Esophagus muscularis mucosa (tissue), 4 donors: ENCODE measurements around the gene CABP4. TPM values are rescaled to one million over a fixed set of nuclear protein-coding genes. Genes with fewer than 3 reads are reported as not detected.

Experiments used
- DNase-seq: peaks from one replicate; pipeline ENCODE4 v3.0.0-alpha.2; 2017; ENCODE audit errors: extremely low spot score
- H3K27ac ChIP-seq, 4 donors: fragments of 200-600 bp; sonication (generic); replicated peaks in 1 of 4; 1 replicate in 3 of 4; 2 replicates in 1 of 4; pipeline ENCODE4 v1.5.1; 2016 to 2019; ENCODE audit warnings: mild to moderate bottlenecking in 1 of 4
- H3K27me3 ChIP-seq, 4 donors: fragments of 200-600 bp; sonication (generic); one replicate each; pipeline versions ENCODE4 v1.5.1 to v1.6.0; 2016 to 2019
- H3K36me3 ChIP-seq, 4 donors: fragments of 200-600 bp; sonication (generic); one replicate each; pipeline ENCODE4 v1.5.1; 2016 to 2019
- H3K4me1 ChIP-seq, 4 donors: fragments of 200-600 bp; sonication (generic); one replicate each; pipeline ENCODE4 v1.5.1; 2016 to 2019
- H3K4me3 ChIP-seq, 4 donors: fragments of 200-600 bp; sonication (generic); 1 replicate in 2 of 4; 2 replicates in 2 of 4; pipeline ENCODE4 v1.5.1; 2016 to 2019; ENCODE audit warnings: mild to moderate bottlenecking in 4 of 4, moderate library complexity in 1 of 4
- H3K9me3 ChIP-seq, 4 donors: fragments of 200-600 bp; sonication (generic); 1 replicate in 3 of 4; 2 replicates in 1 of 4; pipeline ENCODE4 v1.5.1; 2016 to 2019
- EP300 ChIP-seq: sonication (generic); formaldehyde crosslinking; IDR thresholded peaks from one replicate; pipeline ENCODE4 v1.6.1; 2017; ENCODE audit warnings: antibody characterized with exemption
- POLR2A ChIP-seq: fragments of 450-650 bp; IDR thresholded peaks from one replicate; pipeline ENCODE4 v1.6.1; 2017; ENCODE audit warnings: antibody characterized with exemption, moderate library complexity, mild to moderate bottlenecking, low read depth
- POLR2AphosphoS5 ChIP-seq, 2 donors: sonication (generic); formaldehyde crosslinking; IDR thresholded peaks; one replicate each; pipeline ENCODE4 v1.6.1; 2017; ENCODE audit warnings: antibody characterized with exemption in 2 of 2
- WGBS: methylation state at CpG from one replicate; pipeline ENCODE4 v1.1.5; 2018; 5-methylcytosine and 5-hydroxymethylcytosine counted together
- intact Hi-C: fragments of 100-400 bp; cut with DNase I; formaldehyde crosslinking; loops from one replicate; pipeline ENCODE4 v1.15.1; 2023
- total RNA-seq, 4 donors: library from RNA; depleted of rRNA; stranded (reverse); fragments of >200 nt; gene quantifications; one replicate each; pipeline versions ENCODE4 v1.1.0 to v1.2.1, GENCODE V29; 2016
- TF ChIP-seq, protein P1 (sequence below), 3 experiments: fragments of 200-600 bp in 2 of 3; fragments of 450-650 bp in 1 of 3; sonication (generic) in 2 of 3; IDR thresholded peaks; one replicate each; pipeline ENCODE4 v1.5.1; 2017 to 2019; ENCODE audit warnings: antibody characterized with exemption in 3 of 3, mild to moderate bottlenecking in 2 of 3, moderate library complexity in 1 of 3

Gene CABP4
- total RNA-seq, 4 donors from 2014 or later = 0.50 to 2.9 (median 1.5) TPM

DNA sequence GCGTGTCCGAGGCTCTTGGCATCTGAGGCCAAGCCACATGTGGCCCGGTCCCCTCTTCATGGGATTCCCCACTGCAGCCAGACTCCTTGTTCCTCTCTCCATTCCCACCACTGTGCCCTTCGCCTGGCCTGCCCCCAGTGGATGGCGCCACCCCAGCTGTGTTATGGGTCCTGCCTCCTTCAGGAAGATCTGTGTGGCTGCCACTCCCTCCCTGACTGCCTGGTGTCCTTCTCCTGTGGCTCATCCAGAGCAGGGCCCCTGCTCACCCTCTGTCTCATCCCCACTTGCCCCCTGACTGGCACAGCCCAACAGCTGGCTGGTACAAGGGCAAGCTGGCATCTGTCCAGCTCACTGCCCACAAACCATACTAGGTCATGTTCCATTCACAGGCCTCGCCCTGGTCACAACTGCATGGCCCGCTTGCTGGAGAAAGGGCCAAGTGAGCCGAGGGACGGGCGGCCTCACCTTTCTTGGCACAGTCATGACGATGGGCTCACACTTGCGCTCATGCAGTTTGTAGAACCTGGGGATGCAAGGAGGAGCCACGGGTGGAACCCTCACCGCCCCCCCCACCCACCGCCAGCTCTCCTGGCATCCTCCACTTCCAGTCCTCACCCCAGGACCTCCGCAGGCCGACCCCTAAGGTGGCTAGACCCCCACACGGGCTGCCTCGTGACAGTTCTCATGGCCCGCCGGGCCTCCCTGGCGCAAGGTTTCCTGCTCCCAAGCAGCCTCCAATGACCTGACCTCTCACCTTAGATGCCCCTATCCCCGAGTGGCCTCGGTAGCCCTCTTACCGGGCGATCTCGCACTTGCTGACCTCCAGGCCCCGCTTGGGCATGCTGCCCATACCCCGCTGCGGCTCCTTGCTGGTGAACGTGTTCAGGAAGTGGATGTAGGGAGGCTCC is 15.6 kb upstream of the CABP4 start:
- Histone ChIP-seq H3K27ac (peak overlapping the region; percentile 45 to 61 (median 58)), H3K4me1 (peaks cover 24 to 78% (median 59%) of the 10 kb centered on the region in 4 donors)
- 49% methylated on average over 9 of the region's 31 CpGs for WGBS

DNA sequence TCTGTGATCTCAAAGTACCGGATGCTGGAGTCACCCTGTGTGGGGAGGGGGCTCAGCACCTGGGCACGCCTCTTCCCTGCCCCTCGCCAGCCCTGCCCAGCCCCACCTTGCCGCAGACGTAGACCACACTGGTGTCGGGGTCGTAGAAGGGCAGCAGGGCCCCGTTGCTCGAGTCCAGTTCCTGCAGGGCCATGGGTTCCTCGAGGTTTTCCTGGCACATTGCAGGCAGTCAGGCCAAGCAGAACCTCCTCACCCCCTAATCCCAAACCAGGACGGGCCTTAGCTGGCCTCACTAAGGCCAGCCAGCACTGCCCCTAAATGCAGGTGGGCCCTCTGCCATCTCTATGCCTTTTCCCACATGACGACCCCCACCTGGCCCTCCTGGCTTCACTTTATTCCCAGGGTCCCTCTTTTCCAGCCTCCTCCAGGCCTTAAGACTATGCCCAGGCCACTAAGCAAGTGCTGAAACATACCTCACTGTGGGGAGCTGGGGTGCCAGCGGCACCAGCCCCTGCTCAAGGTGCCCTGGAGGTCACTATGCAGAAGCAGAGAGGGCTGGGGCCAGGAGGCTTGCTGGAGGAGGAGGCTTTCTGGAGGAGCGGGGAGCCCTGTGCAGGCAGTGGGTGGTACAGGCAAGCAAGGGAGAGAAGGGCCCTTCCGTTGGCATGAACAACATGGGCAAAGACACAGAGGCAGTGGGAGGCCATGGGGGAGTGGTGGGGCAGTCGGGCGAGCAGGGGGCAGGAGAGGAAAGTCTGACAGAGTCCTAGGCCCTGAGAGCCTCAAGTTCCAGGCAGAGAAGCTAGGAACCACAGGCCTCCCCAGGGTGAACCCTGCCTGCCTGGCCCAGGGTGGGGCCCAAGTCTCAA is 14.7 kb upstream of the CABP4 start:
- no peak for DNase-seq

More for the DNA sequence above, 15.6 kb upstream of the CABP4 start:
- Histone ChIP-seq H3K9me3 (no peaks in the 10 kb centered on the region), H3K27me3 (no peaks in the 10 kb centered on the region), H3K36me3 (peaks cover 16 to 69% (median 60%) of the 10 kb centered on the region in 4 donors), H3K4me3 (no peak overlapping the region)
- no peak for DNase-seq
- intact Hi-C loops = no loop called here
- no peak for TF ChIP-seq EP300
- no peak for TF ChIP-seq POLR2AphosphoS5 (IDR thresholded peaks at IDR 0.05)
- TF ChIP-seq, protein P1, sequence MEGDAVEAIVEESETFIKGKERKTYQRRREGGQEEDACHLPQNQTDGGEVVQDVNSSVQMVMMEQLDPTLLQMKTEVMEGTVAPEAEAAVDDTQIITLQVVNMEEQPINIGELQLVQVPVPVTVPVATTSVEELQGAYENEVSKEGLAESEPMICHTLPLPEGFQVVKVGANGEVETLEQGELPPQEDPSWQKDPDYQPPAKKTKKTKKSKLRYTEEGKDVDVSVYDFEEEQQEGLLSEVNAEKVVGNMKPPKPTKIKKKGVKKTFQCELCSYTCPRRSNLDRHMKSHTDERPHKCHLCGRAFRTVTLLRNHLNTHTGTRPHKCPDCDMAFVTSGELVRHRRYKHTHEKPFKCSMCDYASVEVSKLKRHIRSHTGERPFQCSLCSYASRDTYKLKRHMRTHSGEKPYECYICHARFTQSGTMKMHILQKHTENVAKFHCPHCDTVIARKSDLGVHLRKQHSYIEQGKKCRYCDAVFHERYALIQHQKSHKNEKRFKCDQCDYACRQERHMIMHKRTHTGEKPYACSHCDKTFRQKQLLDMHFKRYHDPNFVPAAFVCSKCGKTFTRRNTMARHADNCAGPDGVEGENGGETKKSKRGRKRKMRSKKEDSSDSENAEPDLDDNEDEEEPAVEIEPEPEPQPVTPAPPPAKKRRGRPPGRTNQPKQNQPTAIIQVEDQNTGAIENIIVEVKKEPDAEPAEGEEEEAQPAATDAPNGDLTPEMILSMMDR (IDR thresholded peaks at IDR 0.05) = no peak
- no peak for TF ChIP-seq POLR2A

DNA sequence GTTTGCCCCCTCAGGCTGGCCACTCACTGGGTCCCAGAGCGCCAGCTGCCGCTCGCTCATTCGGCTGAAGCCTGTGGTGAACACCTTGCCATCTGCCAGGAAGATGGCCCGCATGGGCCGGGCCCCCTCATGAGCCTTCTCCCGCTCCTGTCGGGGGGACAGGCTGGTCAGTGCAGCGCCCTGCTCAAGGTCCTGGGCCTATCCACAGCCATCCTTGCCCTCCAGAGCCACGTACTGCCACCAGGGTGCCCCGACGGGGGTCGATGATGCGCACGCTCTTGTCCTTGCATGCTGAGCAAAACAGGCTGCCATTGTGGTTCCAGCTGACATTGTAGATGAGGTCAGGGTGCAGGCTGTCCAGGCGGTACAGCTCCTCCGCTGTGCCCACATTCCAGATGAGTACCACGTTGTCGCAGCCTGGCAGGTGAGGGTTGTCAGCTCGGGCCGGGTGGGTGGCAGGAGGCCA is 14.0 kb upstream of the CABP4 start:
- Histone ChIP-seq H3K27me3 (no peaks in the 10 kb centered on the region), H3K4me1 (peaks cover 24 to 70% (median 62%) of the 10 kb centered on the region in 4 donors), H3K27ac (peak overlapping the region in 3 of 4 donors; percentile 45 to 61 (median 59)), H3K36me3 (peaks cover 0 to 53% (median 45%) of the 10 kb centered on the region in 4 donors), H3K4me3 (no peak overlapping the region), H3K9me3 (no peaks in the 10 kb centered on the region)
- WGBS = 87% methylated on average over 5 of the region's 21 CpGs
- intact Hi-C loops = no loop called here
- no peak for DNase-seq
- TF ChIP-seq EP300 (no peak), POLR2AphosphoS5 (IDR thresholded peaks at IDR 0.05) (no peak), POLR2A (no peak)
- TF ChIP-seq, protein P1 (IDR thresholded peaks at IDR 0.05) = no peak

More for the DNA sequence above, 14.7 kb upstream of the CABP4 start:
- WGBS = 80% methylated on average over 7 of the region's 17 CpGs
- no peaks in the 10 kb centered on the region for H3K27me3 ChIP-seq
- TF ChIP-seq, protein P1 (IDR thresholded peaks at IDR 0.05) = no peak
- no peak for TF ChIP-seq EP300
- no peak for TF ChIP-seq POLR2A
- intact Hi-C loops = no loop called here
- H3K9me3 ChIP-seq = no peaks in the 10 kb centered on the region
- H3K4me3 ChIP-seq = no peak overlapping the region
- peaks cover 7 to 60% (median 52%) of the 10 kb centered on the region in 4 donors for H3K36me3 ChIP-seq
- H3K4me1 ChIP-seq = peaks cover 24 to 77% (median 65%) of the 10 kb centered on the region in 4 donors
- H3K27ac ChIP-seq = peak overlapping the region; percentile 45 to 61 (median 58)

DNA sequence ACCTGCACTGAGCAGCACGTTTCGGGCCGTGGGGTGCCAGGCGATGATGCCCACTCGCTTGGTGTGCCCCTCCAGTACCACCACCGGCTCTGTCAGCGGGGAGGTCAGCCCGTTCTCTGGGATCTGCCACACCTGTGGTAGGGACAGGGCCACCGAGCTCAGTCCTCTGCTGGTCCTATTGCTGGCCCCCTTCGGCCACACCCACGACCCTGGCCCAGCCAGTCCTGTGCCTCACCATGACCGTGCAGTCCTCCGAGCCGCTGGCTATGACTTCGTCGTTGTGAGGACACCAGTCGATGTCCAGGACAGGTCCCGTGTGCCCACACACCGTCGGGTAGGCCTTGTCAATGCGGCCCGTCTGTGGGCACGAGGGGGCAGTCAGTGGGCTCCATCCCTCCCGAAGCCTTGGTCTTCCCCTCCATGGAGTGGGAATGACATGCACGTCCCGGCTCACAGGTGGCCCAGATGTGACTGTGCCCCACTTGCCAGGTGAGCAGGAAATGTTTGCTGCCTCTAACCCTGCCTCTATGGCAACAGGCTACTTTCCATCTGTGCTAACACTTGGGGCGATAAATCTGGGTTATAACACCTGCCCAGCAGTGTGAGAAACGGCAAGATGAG is 13.3 kb upstream of the CABP4 start:
- 85% methylated on average over 15 of the region's 28 CpGs for WGBS
- peaks cover 24 to 63% (median 55%) of the 10 kb centered on the region in 4 donors for H3K4me1 ChIP-seq
- intact Hi-C loops = no loop called here

More for the DNA sequence above, 13.3 kb upstream of the CABP4 start:
- Histone ChIP-seq H3K9me3 (no peaks in the 10 kb centered on the region), H3K36me3 (peaks cover 0 to 49% (median 43%) of the 10 kb centered on the region in 4 donors), H3K27ac (peak overlapping the region in 3 of 4 donors; percentile 96 to 98 (median 97)), H3K4me3 (peak overlapping the region in 1 of 4 donors; percentile 74), H3K27me3 (no peaks in the 10 kb centered on the region)
- no peak for TF ChIP-seq POLR2A
- no peak for TF ChIP-seq POLR2AphosphoS5 (IDR thresholded peaks at IDR 0.05)
- no peak for TF ChIP-seq EP300
- TF ChIP-seq, protein P1 (IDR thresholded peaks at IDR 0.05) = no peak
- no peak for DNase-seq
